ENCODE data around the gene NOTCH2.
"Not testable (repeated sequence)": the region's sequence is repeated elsewhere in the genome, so short reads cannot be mapped to it uniquely, and the experiment has no call there.

Gene NOTCH2

DNA sequence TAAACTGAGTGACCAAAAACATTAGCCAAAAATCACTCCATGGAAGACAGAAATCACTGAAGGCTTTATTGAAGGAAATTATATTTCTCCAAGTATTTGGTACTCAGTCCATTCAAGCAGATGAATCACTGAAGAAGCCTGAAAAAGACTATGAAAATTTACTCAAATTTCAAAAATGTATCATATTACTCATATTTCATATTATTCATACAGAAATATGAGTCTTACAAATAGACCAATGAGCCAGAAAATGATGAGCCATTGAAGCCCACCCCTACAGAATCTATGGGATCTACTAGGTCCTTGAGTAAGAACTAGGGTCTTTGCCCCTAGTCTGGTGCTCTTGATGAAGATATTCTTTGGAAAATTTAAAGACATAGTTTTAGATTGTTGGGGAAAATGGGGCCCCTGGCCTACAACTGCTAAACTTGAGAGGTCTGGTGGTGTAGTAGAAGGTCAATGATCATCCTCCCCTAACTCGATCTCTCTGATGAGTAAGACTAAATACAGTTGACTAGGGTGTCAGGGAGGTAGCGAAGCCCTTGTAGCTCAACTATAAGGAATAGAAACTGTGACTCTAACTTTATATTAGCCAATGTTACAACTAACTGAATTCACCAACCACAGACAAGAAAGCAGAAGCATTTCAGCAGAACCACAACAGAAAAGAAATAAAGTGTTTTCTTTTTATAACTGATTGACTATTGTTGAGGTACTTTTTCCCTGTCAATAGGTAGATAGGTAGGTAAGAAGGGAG, 81.0 kb downstream of the NOTCH2 start:
- Histone ChIP-seq H3K36me3 (ENCODE audit: control insufficient read depth, insufficient read depth, low read length) (no peaks in the 10 kb centered on the region), H3K27ac (ENCODE audit: low read length) (no peak overlapping the region), H3K27me3 (ENCODE audit: control insufficient read depth, insufficient read depth, low read length) (no peaks in the 10 kb centered on the region), H3K9me3 (ENCODE audit: control insufficient read depth, insufficient read depth, low read length) (no peaks in the 10 kb centered on the region), H3K4me1 (ENCODE audit: control insufficient read depth, insufficient read depth, low read length) (no peaks in the 10 kb centered on the region; the same call in 1 of the 2 replicates), H3K4me3 (ENCODE audit: low read length) (no peak overlapping the region)
- no peak for DNase-seq (ENCODE audit: low read depth, low spot score)
- no CpG with 5 or more reads among the region's 2 CpGs for WGBS (ENCODE audit: insufficient coverage, insufficient read length)

DNA sequence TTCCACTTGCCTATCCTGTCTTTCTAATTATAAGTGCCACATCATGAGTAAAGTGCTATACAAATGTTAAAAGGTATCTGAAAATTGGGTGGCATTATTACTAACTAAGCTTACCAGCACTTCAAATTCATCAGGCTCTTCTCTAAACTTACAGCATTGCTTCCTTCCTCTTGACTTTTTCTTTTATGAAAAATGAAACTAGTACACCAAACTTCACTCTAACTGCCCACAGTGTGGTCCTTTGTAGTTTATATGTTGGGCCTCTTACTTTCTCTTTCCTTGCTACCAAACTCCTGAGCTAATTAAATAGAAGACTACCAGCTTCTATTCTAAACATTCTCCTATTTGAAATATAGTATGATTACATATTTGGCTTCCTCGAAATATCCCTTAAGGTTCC, 81.8 kb downstream of the NOTCH2 start:
- Histone ChIP-seq H3K36me3 (ENCODE audit: control insufficient read depth, insufficient read depth, low read length) (no peaks in the 10 kb centered on the region), H3K4me1 (ENCODE audit: control insufficient read depth, insufficient read depth, low read length) (no peaks in the 10 kb centered on the region; the same call in 1 of the 2 replicates), H3K9me3 (ENCODE audit: control insufficient read depth, insufficient read depth, low read length) (no peaks in the 10 kb centered on the region), H3K27me3 (ENCODE audit: control insufficient read depth, insufficient read depth, low read length) (no peaks in the 10 kb centered on the region), H3K4me3 (ENCODE audit: low read length) (no peak overlapping the region), H3K27ac (ENCODE audit: low read length) (no peak overlapping the region)
- DNase-seq (ENCODE audit: low read depth, low spot score) = no peak
- no CpG with 5 or more reads among the region's 1 CpG for WGBS (ENCODE audit: insufficient coverage, insufficient read length)

DNA sequence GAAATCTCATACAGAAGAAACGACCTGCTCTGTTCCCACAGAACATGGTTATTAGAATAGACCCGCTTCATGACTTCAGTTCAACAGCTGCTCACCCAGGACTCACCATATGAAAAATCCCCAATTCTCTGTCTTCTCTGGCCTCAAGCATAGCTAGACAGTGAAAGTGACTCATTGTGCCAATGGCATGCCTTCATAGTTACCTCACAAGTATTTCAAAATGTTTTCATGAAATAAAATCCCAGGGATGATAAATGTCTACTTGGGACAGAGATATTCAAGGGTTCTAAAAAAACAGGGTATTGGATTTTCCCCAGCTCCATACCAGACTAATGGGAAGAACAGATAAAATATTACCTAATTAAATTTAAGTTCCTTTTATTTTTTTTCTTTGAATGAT, 82.3 kb downstream of the NOTCH2 start:
- Histone ChIP-seq H3K4me1 (ENCODE audit: control insufficient read depth, insufficient read depth, low read length) (no peaks in the 10 kb centered on the region; the same call in 1 of the 2 replicates), H3K4me3 (ENCODE audit: low read length) (no peak overlapping the region), H3K36me3 (ENCODE audit: control insufficient read depth, insufficient read depth, low read length) (no peaks in the 10 kb centered on the region), H3K9me3 (ENCODE audit: control insufficient read depth, insufficient read depth, low read length) (no peaks in the 10 kb centered on the region), H3K27me3 (ENCODE audit: control insufficient read depth, insufficient read depth, low read length) (no peaks in the 10 kb centered on the region), H3K27ac (ENCODE audit: low read length) (no peak overlapping the region)
- WGBS (ENCODE audit: insufficient coverage, insufficient read length) = no CpG with 5 or more reads among the region's 2 CpGs
- DNase-seq (ENCODE audit: low read depth, low spot score) = no peak

DNA sequence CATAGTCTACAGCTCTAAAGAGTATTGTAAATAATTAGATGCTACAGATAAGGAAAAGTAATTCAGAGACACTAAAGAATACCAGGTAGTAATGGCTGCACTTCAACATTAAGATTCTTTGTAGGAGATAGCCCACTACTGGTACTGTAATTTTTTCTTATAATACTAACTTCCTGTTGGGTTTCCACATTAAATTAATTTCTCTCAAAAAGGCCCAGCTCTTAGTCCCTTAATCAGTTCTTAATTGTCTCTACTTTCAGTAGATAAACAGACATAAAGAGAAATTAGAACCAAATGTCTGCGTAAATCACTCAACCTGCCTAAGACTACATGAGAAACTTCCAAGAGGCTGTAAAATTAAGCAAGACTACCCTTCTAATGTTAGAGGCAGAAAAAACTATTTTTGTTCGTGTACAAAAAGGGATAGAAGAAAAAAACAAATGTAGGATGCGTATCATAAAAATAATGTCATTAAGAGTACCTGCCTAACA, 83.4 kb downstream of the NOTCH2 start:
- no peaks in the 10 kb centered on the region; the same call in 1 of the 2 replicates for H3K4me1 ChIP-seq (ENCODE audit: control insufficient read depth, insufficient read depth, low read length)
- no peaks in the 10 kb centered on the region for H3K27me3 ChIP-seq (ENCODE audit: control insufficient read depth, insufficient read depth, low read length)
- no peaks in the 10 kb centered on the region for H3K36me3 ChIP-seq (ENCODE audit: control insufficient read depth, insufficient read depth, low read length)
- no peaks in the 10 kb centered on the region for H3K9me3 ChIP-seq (ENCODE audit: control insufficient read depth, insufficient read depth, low read length)
- DNase-seq (ENCODE audit: low read depth, low spot score) = no peak
- no peak overlapping the region for H3K4me3 ChIP-seq (ENCODE audit: low read length)
- no peak overlapping the region for H3K27ac ChIP-seq (ENCODE audit: low read length)
- WGBS (ENCODE audit: insufficient coverage, insufficient read length) = no CpG with 5 or more reads among the region's 3 CpGs

DNA sequence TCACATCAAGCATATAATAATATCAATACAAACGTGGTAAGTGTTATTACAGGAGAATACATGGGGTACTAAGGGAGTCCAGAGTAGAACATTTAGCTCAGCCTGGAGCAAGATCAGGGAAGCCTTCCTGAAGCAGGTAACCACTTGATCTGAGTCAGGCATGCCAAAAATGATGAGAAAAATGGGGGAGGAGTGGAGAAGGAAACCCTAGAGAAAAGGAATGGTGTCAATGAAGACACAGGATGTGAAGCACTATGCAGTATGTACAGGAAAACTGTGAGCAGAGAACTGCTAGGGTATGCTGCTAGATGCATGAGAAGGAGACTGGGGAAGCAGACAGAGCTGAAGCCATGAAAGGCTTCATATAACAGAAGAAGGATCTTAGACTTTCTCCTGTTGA, 84.7 kb downstream of the NOTCH2 start:
- H3K4me3 ChIP-seq (ENCODE audit: low read length) = no peak overlapping the region
- H3K27me3 ChIP-seq (ENCODE audit: control insufficient read depth, insufficient read depth, low read length) = no peaks in the 10 kb centered on the region
- H3K27ac ChIP-seq (ENCODE audit: low read length) = no peak overlapping the region
- no peak for DNase-seq (ENCODE audit: low read depth, low spot score)
- no peaks in the 10 kb centered on the region; the same call in 1 of the 2 replicates for H3K4me1 ChIP-seq (ENCODE audit: control insufficient read depth, insufficient read depth, low read length)
- H3K36me3 ChIP-seq (ENCODE audit: control insufficient read depth, insufficient read depth, low read length) = no peaks in the 10 kb centered on the region
- H3K9me3 ChIP-seq (ENCODE audit: control insufficient read depth, insufficient read depth, low read length) = no peaks in the 10 kb centered on the region
- WGBS (ENCODE audit: insufficient coverage, insufficient read length) = no CpG with 5 or more reads among the region's 1 CpG

DNA sequence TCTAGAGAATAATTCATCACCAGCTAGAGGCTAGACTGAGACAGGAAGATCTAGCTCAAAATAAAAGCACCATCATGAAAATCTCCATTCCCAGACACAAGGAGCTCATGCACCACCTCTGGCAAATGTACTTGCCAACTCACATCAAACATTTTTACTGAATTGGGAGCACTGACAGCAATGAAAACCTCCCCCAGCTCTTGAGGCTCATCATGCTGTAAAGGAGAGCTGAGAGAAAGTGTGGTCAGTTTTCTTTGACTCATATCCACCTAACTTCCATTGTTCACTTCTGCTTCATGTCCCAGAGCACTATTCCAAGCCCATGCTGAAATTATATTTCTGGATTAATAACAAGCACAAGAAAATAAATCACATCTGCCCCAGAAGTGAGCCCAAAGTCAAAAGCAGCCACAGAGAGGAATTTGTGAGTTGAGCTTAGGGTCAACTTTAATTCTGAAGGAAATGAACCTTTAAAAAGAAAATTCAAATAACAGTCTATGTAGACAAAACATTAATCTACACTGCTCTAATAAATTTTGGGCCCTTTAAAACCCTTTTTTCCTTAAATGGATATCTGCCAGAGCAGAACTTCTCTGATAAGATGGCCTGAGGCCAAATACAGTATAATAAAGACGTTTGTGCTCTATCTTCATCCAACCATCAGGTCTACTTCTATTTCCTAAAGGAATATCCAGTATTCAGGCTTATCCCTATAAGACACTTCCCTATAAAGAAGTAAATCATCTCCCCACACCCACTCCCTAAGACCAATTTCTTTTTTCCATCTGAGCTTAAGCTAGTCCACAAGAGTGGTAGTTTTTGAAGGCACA, 87.3 kb downstream of the NOTCH2 start:
- H3K36me3 ChIP-seq (ENCODE audit: control insufficient read depth, insufficient read depth, low read length) = no peaks in the 10 kb centered on the region
- no CpG with 5 or more reads among the region's 1 CpG for WGBS (ENCODE audit: insufficient coverage, insufficient read length)
- no peak for DNase-seq (ENCODE audit: low read depth, low spot score)
- H3K27ac ChIP-seq (ENCODE audit: low read length) = no peak overlapping the region
- no peaks in the 10 kb centered on the region for H3K9me3 ChIP-seq (ENCODE audit: control insufficient read depth, insufficient read depth, low read length)
- no peaks in the 10 kb centered on the region for H3K27me3 ChIP-seq (ENCODE audit: control insufficient read depth, insufficient read depth, low read length)
- no peaks in the 10 kb centered on the region; the same call in 1 of the 2 replicates for H3K4me1 ChIP-seq (ENCODE audit: control insufficient read depth, insufficient read depth, low read length)
- no peak overlapping the region for H3K4me3 ChIP-seq (ENCODE audit: low read length)

DNA sequence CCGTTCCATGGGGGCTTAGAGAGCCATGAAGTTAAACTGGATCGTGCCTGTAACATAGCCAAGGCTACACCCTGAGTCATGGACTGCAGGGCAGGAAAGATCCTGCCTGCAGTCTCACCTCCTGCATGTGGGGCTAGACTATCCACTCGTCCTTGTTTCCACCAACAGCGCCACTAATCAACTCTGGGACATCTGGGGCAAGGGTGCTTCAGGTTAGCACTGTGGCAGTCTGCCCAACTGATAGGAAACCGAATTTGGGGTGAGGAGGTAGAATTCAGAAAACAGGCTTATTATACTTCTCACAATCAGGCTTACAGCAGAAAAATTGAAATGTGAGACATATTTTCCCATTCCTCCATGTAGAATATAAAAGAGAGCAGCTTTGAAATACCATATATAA, 88.0 kb downstream of the NOTCH2 start:
- H3K36me3 ChIP-seq (ENCODE audit: control insufficient read depth, insufficient read depth, low read length) = no peaks in the 10 kb centered on the region
- H3K9me3 ChIP-seq (ENCODE audit: control insufficient read depth, insufficient read depth, low read length) = no peaks in the 10 kb centered on the region
- no peaks in the 10 kb centered on the region; the same call in 1 of the 2 replicates for H3K4me1 ChIP-seq (ENCODE audit: control insufficient read depth, insufficient read depth, low read length)
- H3K27me3 ChIP-seq (ENCODE audit: control insufficient read depth, insufficient read depth, low read length) = no peaks in the 10 kb centered on the region
- DNase-seq (ENCODE audit: low read depth, low spot score) = no peak
- no peak overlapping the region for H3K4me3 ChIP-seq (ENCODE audit: low read length)
- no peak overlapping the region for H3K27ac ChIP-seq (ENCODE audit: low read length)
- WGBS (ENCODE audit: insufficient coverage, insufficient read length) = no CpG with 5 or more reads among the region's 5 CpGs

DNA sequence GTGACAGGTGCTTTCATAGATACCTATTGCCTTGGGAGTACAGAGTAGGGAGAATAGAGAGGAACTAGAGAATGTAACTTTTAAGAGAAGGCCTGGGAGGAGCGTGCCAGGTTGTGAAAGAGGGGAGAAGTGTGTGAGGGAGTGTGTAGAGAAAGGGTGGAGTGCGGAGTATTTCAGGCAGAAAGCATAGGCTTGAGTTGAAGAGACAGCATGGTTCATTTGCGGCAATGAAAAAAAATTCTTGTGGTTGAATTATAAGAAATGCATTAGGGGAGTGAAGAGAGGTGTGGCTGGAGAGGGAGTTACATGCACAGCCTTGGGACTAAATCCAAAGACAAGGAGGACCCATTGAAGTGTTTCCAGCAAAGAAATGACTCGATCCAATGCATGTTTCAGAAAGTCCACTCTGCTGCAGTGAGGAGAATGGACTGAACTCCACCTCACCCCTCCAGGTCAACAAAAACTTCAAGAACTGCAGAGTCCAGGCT, 91.4 kb downstream of the NOTCH2 start:
- H3K27ac ChIP-seq (ENCODE audit: low read length) = no peak overlapping the region
- H3K9me3 ChIP-seq (ENCODE audit: control insufficient read depth, insufficient read depth, low read length) = no peaks in the 10 kb centered on the region
- no peaks in the 10 kb centered on the region for H3K4me1 ChIP-seq (ENCODE audit: control insufficient read depth, insufficient read depth, low read length)
- no peak overlapping the region for H3K4me3 ChIP-seq (ENCODE audit: low read length)
- DNase-seq (ENCODE audit: low read depth, low spot score) = no peak
- WGBS (ENCODE audit: insufficient coverage, insufficient read length) = 100% methylated on average over 2 of the region's 4 CpGs
- H3K27me3 ChIP-seq (ENCODE audit: control insufficient read depth, insufficient read depth, low read length) = no peaks in the 10 kb centered on the region
- no peaks in the 10 kb centered on the region for H3K36me3 ChIP-seq (ENCODE audit: control insufficient read depth, insufficient read depth, low read length)

DNA sequence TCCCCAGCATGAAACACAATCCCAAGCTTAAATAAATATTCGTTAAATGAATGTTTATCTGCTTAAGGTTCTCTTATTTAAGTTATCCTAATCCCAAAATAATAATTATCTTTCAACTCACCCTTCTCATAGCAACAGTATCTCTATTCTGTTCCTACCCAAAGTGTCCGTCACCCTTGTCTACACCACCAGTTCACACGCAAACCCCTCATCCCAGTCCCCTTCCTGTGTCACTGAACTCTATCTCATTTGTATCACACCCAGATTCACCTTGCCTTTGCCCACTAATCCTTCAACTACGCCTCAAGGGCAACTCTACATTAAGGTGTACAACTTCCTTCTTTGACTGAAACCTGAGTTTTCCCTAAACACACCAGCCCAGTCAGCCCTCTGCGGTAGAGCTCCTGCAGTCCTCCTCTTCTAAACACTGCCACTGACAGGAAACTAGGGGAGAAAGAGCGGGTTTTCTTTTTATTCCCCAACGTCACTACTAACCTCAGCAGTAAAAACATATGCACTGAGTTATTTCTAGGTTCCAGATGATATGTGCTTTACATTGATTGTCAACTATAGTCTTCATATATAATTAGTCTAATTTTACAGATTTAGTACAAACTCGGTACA, 92.2 kb downstream of the NOTCH2 start:
- H3K27me3 ChIP-seq (ENCODE audit: control insufficient read depth, insufficient read depth, low read length); H3K27ac ChIP-seq (ENCODE audit: low read length); DNase-seq (ENCODE audit: low read depth, low spot score); H3K4me1 ChIP-seq (ENCODE audit: control insufficient read depth, insufficient read depth, low read length); H3K9me3 ChIP-seq (ENCODE audit: control insufficient read depth, insufficient read depth, low read length); H3K4me3 ChIP-seq (ENCODE audit: low read length); H3K36me3 ChIP-seq (ENCODE audit: control insufficient read depth, insufficient read depth, low read length): not testable (repeated sequence)
- WGBS (ENCODE audit: insufficient coverage, insufficient read length) = 100% methylated on average over 1 of the region's 8 CpGs

DNA sequence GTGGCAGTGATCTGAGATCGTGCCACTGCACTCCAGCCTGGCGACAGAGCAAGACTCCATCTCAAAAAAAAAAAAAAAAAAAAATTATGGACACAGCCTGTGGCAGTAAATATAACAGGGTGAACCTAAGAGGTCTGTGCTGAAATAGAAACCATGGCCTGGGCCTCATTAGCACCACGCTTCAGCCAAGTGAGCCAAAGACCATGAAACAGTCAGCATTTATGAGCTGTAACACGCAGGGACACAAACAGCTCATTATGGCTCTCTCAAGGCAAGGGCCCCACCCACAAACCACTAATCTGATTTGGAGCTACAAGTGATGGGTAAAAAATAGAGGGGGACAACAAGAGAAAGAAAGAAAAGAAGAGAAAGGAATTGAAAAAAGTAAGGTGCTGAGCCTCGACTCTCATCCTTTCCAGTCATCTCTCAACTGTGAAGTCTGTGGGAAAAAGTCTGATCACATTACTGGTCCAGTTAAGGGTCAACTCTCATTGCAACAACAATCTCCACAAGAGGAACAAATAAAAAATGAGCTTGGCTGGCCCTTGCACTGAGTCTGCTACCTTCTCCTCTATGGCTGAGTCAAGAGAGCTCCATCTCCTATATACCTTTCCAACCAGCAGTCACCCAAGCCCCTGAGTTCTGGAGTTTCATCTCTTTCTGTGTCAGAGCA, 93.7 kb downstream of the NOTCH2 start:
- not testable (repeated sequence) for H3K36me3 ChIP-seq (ENCODE audit: control insufficient read depth, insufficient read depth, low read length); H3K27ac ChIP-seq (ENCODE audit: low read length); H3K27me3 ChIP-seq (ENCODE audit: control insufficient read depth, insufficient read depth, low read length); H3K4me1 ChIP-seq (ENCODE audit: control insufficient read depth, insufficient read depth, low read length); H3K9me3 ChIP-seq (ENCODE audit: control insufficient read depth, insufficient read depth, low read length); H3K4me3 ChIP-seq (ENCODE audit: low read length); DNase-seq (ENCODE audit: low read depth, low spot score)
- WGBS (ENCODE audit: insufficient coverage, insufficient read length) = no CpG with 5 or more reads among the region's 5 CpGs

All from iPS DF 6.9 (cell line).